IMR-90 (cell line): ENCODE results near the gene TEDDM1. TPM values are rescaled to one million over a fixed set of nuclear protein-coding genes. Genes with fewer than 3 reads are reported as not detected.

Source experiments
- ATAC-seq: fragments of 200-7000 bp; cut with Tn5 transposase; 2 replicates; pipeline ENCODE4 v1.9.1; 2020; ENCODE audit warnings: low read depth, mild to moderate bottlenecking, moderate library complexity
- BruUV-seq: library from RNA; stranded (reverse); fragments of 400-500 nt; replicated peaks from 2 replicates; lab custom pipeline; 2021; lab: Mats Ljungman, UMichigan
- CTCF ChIA-PET: fragments of 300-600 bp; formaldehyde crosslinking; extraction: SDS; loops from one replicate; lab custom pipeline; 2021; ENCODE audit warnings: antibody characterized with exemption; lab: Yijun Ruan, JAX
- POLR2A ChIA-PET: fragments of 300-600 bp; sonication (Branson Sonifier 250); formaldehyde crosslinking; loops from one replicate; lab custom pipeline; 2022; ENCODE audit warnings: antibody characterized with exemption; ENCODE audit not compliant: unreplicated experiment; lab: Charles Lee
- DNase-seq: peaks from one replicate; pipeline ENCODE4 v3.0.0; 2013
- H2AFZ ChIP-seq: replicated peaks from 2 replicates; pipeline ENCODE3; 2013; ENCODE audit warnings: low read length, mild to moderate bottlenecking; ENCODE audit not compliant: poor library complexity
- H2AK5ac ChIP-seq: 2 replicates; pipeline ENCODE4 v1.6.1; 2013; ENCODE audit warnings: low read depth, low read length, inconsistent platforms
- H2AK9ac ChIP-seq: replicated peaks from 2 replicates; pipeline ENCODE3; 2013; ENCODE audit warnings: mild to moderate bottlenecking, low read depth, low read length, moderate library complexity; ENCODE audit not compliant: poor library complexity
- H2BK120ac ChIP-seq: 2 replicates; pipeline ENCODE4 v1.6.1; 2013; ENCODE audit warnings: low read depth, low read length, inconsistent platforms
- H2BK15ac ChIP-seq: 3 replicates; pipeline ENCODE4 v1.6.1; 2013; ENCODE audit warnings: low read depth, low read length, inconsistent platforms
- H2BK20ac ChIP-seq: 2 replicates; pipeline ENCODE4 v1.6.1; 2013; ENCODE audit warnings: low read depth, mild to moderate bottlenecking, inconsistent platforms, low read length, moderate library complexity
- H2BK5ac ChIP-seq: 2 replicates; pipeline ENCODE4 v1.6.1; 2013; ENCODE audit warnings: mild to moderate bottlenecking, low read depth, low read length, inconsistent platforms; ENCODE audit not compliant: poor library complexity, severe bottlenecking
- H3K14ac ChIP-seq: replicated peaks from 2 replicates; pipeline ENCODE4 v1.6.1; 2013; ENCODE audit warnings: low read depth, low read length, inconsistent platforms
- H3K18ac ChIP-seq: 2 replicates; pipeline ENCODE4 v1.6.1; 2013; ENCODE audit warnings: low read depth, low read length, control low read depth
- H3K23ac ChIP-seq: 2 replicates; pipeline ENCODE4 v1.6.1; 2013; ENCODE audit warnings: low read depth, low read length, inconsistent platforms
- H3K27ac ChIP-seq: 2 replicates; pipeline ENCODE4 v1.5.1; 2013; ENCODE audit warnings: mild to moderate bottlenecking, control low read depth, low read length; ENCODE audit not compliant: insufficient read depth
- H3K27me3 ChIP-seq: 2 replicates; pipeline ENCODE4 v1.6.1; 2013; ENCODE audit warnings: low read length; ENCODE audit not compliant: control insufficient read depth, insufficient read depth
- H3K36me3 ChIP-seq: 2 replicates; pipeline ENCODE4 v1.6.1; 2013; ENCODE audit warnings: low read length, mixed read lengths; ENCODE audit not compliant: control insufficient read depth, insufficient read depth
- H3K4ac ChIP-seq: 2 replicates; pipeline ENCODE4 v1.6.1; 2013; ENCODE audit warnings: low read depth, low read length, inconsistent platforms
- H3K4me1 ChIP-seq: 2 replicates; pipeline ENCODE4 v1.6.1; 2013; ENCODE audit warnings: low read length, mixed read lengths; ENCODE audit not compliant: control insufficient read depth, insufficient read depth
- H3K4me2 ChIP-seq: 2 replicates; pipeline ENCODE4 v1.6.1; 2013; ENCODE audit warnings: low read depth, mild to moderate bottlenecking, control low read depth, low read length, moderate library complexity
- H3K4me3 ChIP-seq: 2 replicates; pipeline ENCODE4 v1.5.1; 2013; ENCODE audit warnings: low read depth, mild to moderate bottlenecking, control low read depth, low read length, moderate library complexity; ENCODE audit not compliant: insufficient read depth
- H3K56ac ChIP-seq: 2 replicates; pipeline ENCODE4 v1.6.1; 2013; ENCODE audit warnings: low read length, inconsistent platforms; ENCODE audit not compliant: insufficient read depth; ENCODE audit errors: extremely low read depth
- H3K79me1 ChIP-seq, 2 experiments: 2 replicates each; pipeline ENCODE4 v1.6.1; 2013; ENCODE audit warnings: low read length in 2 of 2, inconsistent platforms in 1 of 2, low read depth in 1 of 2
- H3K9ac ChIP-seq: 2 replicates; pipeline ENCODE4 v1.6.1; 2013; ENCODE audit warnings: low read depth, low read length, control low read depth
- H3K9me1 ChIP-seq: 2 replicates; pipeline ENCODE4 v1.6.1; 2013; ENCODE audit warnings: low read length, inconsistent platforms; ENCODE audit not compliant: insufficient read depth
- H3K9me3 ChIP-seq: 2 replicates; pipeline ENCODE4 v1.6.1; 2013; ENCODE audit warnings: low read length; ENCODE audit not compliant: control insufficient read depth, insufficient read depth
- H4K20me1 ChIP-seq: 2 replicates; pipeline ENCODE4 v1.6.1; 2013; ENCODE audit warnings: low read length, inconsistent platforms; ENCODE audit not compliant: insufficient read depth
- H4K5ac ChIP-seq: 2 replicates; pipeline ENCODE4 v1.6.1; 2013; ENCODE audit warnings: mild to moderate bottlenecking, low read depth, low read length, control low read depth
- H4K8ac ChIP-seq, 2 experiments: 2 replicates each; pipeline ENCODE4 v1.6.1; 2013; ENCODE audit warnings: low read depth in 2 of 2, low read length in 2 of 2, control low read depth in 1 of 2, inconsistent platforms in 1 of 2
- H4K91ac ChIP-seq: 2 replicates; pipeline ENCODE4 v1.6.1; 2013; ENCODE audit warnings: low read depth, low read length, inconsistent platforms; ENCODE audit not compliant: insufficient read depth
- BHLHE40 ChIP-seq: fragments of 150-350 bp; IDR thresholded peaks from 2 replicates; pipeline ENCODE4 v1.6.1; 2016; ENCODE audit warnings: mild to moderate bottlenecking, low read depth, low read length
- CEBPB ChIP-seq: IDR thresholded peaks from 2 replicates; pipeline ENCODE4 v1.6.1; 2012; ENCODE audit warnings: low read depth, low read length, improper control_type of control experiment
- CHD1 ChIP-seq: IDR thresholded peaks from 2 replicates; pipeline ENCODE4 v1.6.1; 2012; ENCODE audit warnings: low read depth, low read length, improper control_type of control experiment
- CTCF ChIP-seq: conservative IDR thresholded peaks from 2 replicates; pipeline ENCODE4 v1.5.1; 2012; ENCODE audit warnings: mild to moderate bottlenecking, low read depth, low read length, improper control_type of control experiment
- ELK1 ChIP-seq: fragments of 150-350 bp; IDR thresholded peaks from 2 replicates; pipeline ENCODE4 v1.6.1; 2016; ENCODE audit warnings: low read depth, mild to moderate bottlenecking, low read length, moderate library complexity, borderline replicate concordance
- FOS ChIP-seq: fragments of 150-350 bp; IDR thresholded peaks from 2 replicates; pipeline ENCODE4 v1.6.1; 2016; ENCODE audit warnings: low read depth, low read length
- MAFK ChIP-seq: IDR thresholded peaks from 2 replicates; pipeline ENCODE4 v1.6.1; 2012; ENCODE audit warnings: low read depth, low read length, improper control_type of control experiment
- MAZ ChIP-seq: IDR thresholded peaks from 2 replicates; pipeline ENCODE4 v1.6.1; 2012; ENCODE audit warnings: low read depth, mild to moderate bottlenecking, low read length, improper control_type of control experiment, moderate library complexity, borderline replicate concordance
- MXI1 ChIP-seq: IDR thresholded peaks from 2 replicates; pipeline ENCODE4 v1.6.1; 2012; ENCODE audit warnings: low read depth, mild to moderate bottlenecking, low read length, moderate library complexity, borderline replicate concordance
- NFE2L2 ChIP-seq: fragments of 150-350 bp; IDR thresholded peaks from 2 replicates; pipeline ENCODE4 v1.6.1; 2016; ENCODE audit warnings: low read depth, mild to moderate bottlenecking, low read length
- POLR2A ChIP-seq: IDR thresholded peaks from 2 replicates; pipeline ENCODE4 v1.6.1; 2012; ENCODE audit warnings: mild to moderate bottlenecking, low read depth, low read length
- RAD21 ChIP-seq: IDR thresholded peaks from 2 replicates; pipeline ENCODE4 v1.6.1; 2012; ENCODE audit warnings: low read length, improper control_type of control experiment
- RFX5 ChIP-seq: IDR thresholded peaks from 2 replicates; pipeline ENCODE4 v1.8.0; 2012; ENCODE audit warnings: low read depth, mild to moderate bottlenecking, low read length, moderate library complexity
- SMC3 ChIP-seq: fragments of 150-350 bp; IDR thresholded peaks from 2 replicates; pipeline ENCODE4 v1.6.1; 2016; ENCODE audit warnings: low read depth, mild to moderate bottlenecking, antibody characterized with exemption, low read length, moderate library complexity
- USF2 ChIP-seq: fragments of 150-350 bp; IDR thresholded peaks from 2 replicates; pipeline ENCODE4 v1.6.1; 2017; ENCODE audit warnings: mild to moderate bottlenecking, antibody characterized with exemption, low read length, low read depth
- WGBS, 2 experiments: methylation state at CpG; one replicate each; pipeline versions ENCODE4 v1.1.5 to v1.1.7; 2013; ENCODE audit warnings: missing lambda C conversion rate in 2 of 2; ENCODE audit not compliant: insufficient read length in 1 of 2; ENCODE audit errors: extremely low coverage in 2 of 2; 5-methylcytosine and 5-hydroxymethylcytosine counted together
- dilution Hi-C: fragments of 300-500 bp; cut with HindIII; formaldehyde crosslinking; loops from one replicate; pipeline ENCODE4 v1.14.3; 2018; ENCODE audit warnings: low sequenced_read_pairs; ENCODE audit not compliant: unreplicated experiment
- in situ Hi-C: fragments of 300-500 bp; cut with MboI; formaldehyde crosslinking; loops from 3 replicates; pipeline ENCODE4 v1.14.3; 2019; ENCODE audit warnings: low sequenced_read_pairs, inconsistent platforms, mixed read lengths
- intact Hi-C: fragments of 100-400 bp; cut with micrococcal nuclease; formaldehyde crosslinking; loops from 2 replicates; pipeline ENCODE4 v1.10.0; 2022
- polyA plus RNA-seq, 3 experiments: library from polyadenylated mRNA; depleted of rRNA; stranded (reverse); fragments of >200 nt; gene quantifications; 2 replicates each; pipeline ENCODE4 v1.2.3, GENCODE V29; 2012; ENCODE audit warnings: low replicate concordance in 1 of 3
- total RNA-seq: library from RNA; depleted of rRNA; stranded (reverse); fragments of >200 nt; gene quantifications from 2 replicates; pipeline ENCODE4 v1.2.3, GENCODE V29; 2012

TEDDM1 gene
- total and polyA plus RNA-seq, 2 of the 4 experiments (the other 2 are of a cell fraction) = not detected

GRCh38 chr1:182381962-182382819 lies 18.3 kb downstream of the TEDDM1 start:
- Histone ChIP-seq H2AK9ac (no peak overlapping the region), H3K36me3 (peaks cover 41% of the 10 kb centered on the region), H2BK5ac (no peak overlapping the region), H3K23ac (no peak overlapping the region), H3K4me2 (no peak overlapping the region), H4K20me1 (no peaks in the 10 kb centered on the region; the same call in 1 of the 2 replicates), H3K56ac (no peak overlapping the region), H4K91ac (no peak overlapping the region), H2AK5ac (no peak overlapping the region), H4K8ac (no peak overlapping the region), H3K18ac (no peak overlapping the region), H3K79me1 (peaks cover 0 to 9% of the 10 kb centered on the region in 2 experiments; a peak in 3 of 4 replicates), H3K9me3 (no peaks in the 10 kb centered on the region), H3K14ac (no peak overlapping the region), H2BK15ac (no peak overlapping the region), H2AFZ (no peak overlapping the region), H3K27me3 (no peaks in the 10 kb centered on the region), H3K9me1 (peaks cover 4% of the 10 kb centered on the region; the same call in 1 of the 2 replicates), H3K4ac (no peak overlapping the region), H3K4me3 (no peak overlapping the region), H2BK20ac (no peak overlapping the region), H4K5ac (no peak overlapping the region), H3K9ac (no peak overlapping the region), H2BK120ac (no peak overlapping the region), H3K4me1 (no peaks in the 10 kb centered on the region), H3K27ac (no peak overlapping the region)
- in situ Hi-C loops = no loop called here
- dilution Hi-C loops = no loop called here
- BruUV-seq = no TSS peak
- DNase-seq (no peak), ATAC-seq (no peak; the same call in 1 of the 2 replicates)
- WGBS, 2 experiments = 94% methylated on average over 3 of the region's 9 CpGs; no CpG with 5 or more reads in 1 of the 2 experiments
- ChIA-PET POLR2A (no interaction called here), CTCF (no interaction called here)
- intact Hi-C loops = no loop called here
- TF ChIP-seq MXI1 (no peak), BHLHE40 (no peak), RAD21 (no peak), SMC3 (no peak), FOS (no peak), USF2 (no peak), CTCF (no peak), ELK1 (no peak), MAFK (no peak), POLR2A (no peak), CEBPB (no peak), NFE2L2 (no peak), CHD1 (no peak), RFX5 (no peak), MAZ (no peak)
